Panc1 (cell line): ENCODE measurements around the gene CBX8. TPM values are rescaled to one million over a fixed set of nuclear protein-coding genes. Genes with fewer than 3 reads are reported as not detected.
A peak's percentile ranks its signal among the peaks of the same experiment; 100 is the strongest.

Source experiments
- ATAC-seq: fragments of 200-7000 bp; cut with Tn5 transposase; 2 replicates; pipeline ENCODE4 v1.9.1; 2020; ENCODE audit warnings: mild to moderate bottlenecking, moderate library complexity
- BruUV-seq: library from RNA; stranded (reverse); fragments of 400-500 nt; replicated peaks from 2 replicates; lab custom pipeline; 2021; lab: Mats Ljungman, UMichigan
- CTCF ChIA-PET: fragments of 300-600 bp; sonication (Branson Sonifier 250); formaldehyde crosslinking; loops from one replicate; lab custom pipeline; 2022; ENCODE audit warnings: antibody characterized with exemption; lab: Charles Lee
- POLR2A ChIA-PET: fragments of 300-600 bp; sonication (Branson Sonifier 250); formaldehyde crosslinking; loops from one replicate; lab custom pipeline; 2022; ENCODE audit warnings: antibody characterized with exemption; lab: Charles Lee
- DNase-seq: peaks from one replicate; pipeline ENCODE4 v3.0.0-alpha.2; 2010; ENCODE audit warnings: low read depth, low spot score
- H3K27ac ChIP-seq: 2 replicates; pipeline ENCODE4 v1.5.1; 2011; ENCODE audit warnings: mild to moderate bottlenecking, low read length, inconsistent platforms
- H3K27me3 ChIP-seq: fragments of 200-500 bp; sonication (Bioruptor generic); 2 replicates; pipeline ENCODE4 v1.6.0; 2014; ENCODE audit warnings: low read length, inconsistent platforms; ENCODE audit not compliant: control insufficient read depth, insufficient read depth
- H3K36me3 ChIP-seq: fragments of 200-500 bp; sonication (Bioruptor generic); 2 replicates; pipeline ENCODE4 v1.5.1; 2014; ENCODE audit warnings: inconsistent platforms, mild to moderate bottlenecking, low read length, moderate library complexity; ENCODE audit not compliant: control insufficient read depth, insufficient read depth
- H3K4me1 ChIP-seq: 2 replicates; pipeline ENCODE4 v1.5.1; 2011; ENCODE audit warnings: inconsistent platforms, mild to moderate bottlenecking, low read length, moderate library complexity; ENCODE audit not compliant: control insufficient read depth, insufficient read depth
- H3K4me3 ChIP-seq, 2 experiments: 2 replicates each; pipeline ENCODE4 v1.5.1; 2011 to 2012; ENCODE audit warnings: low read depth in 2 of 2, low read length in 2 of 2, mild to moderate bottlenecking in 2 of 2, inconsistent platforms in 1 of 2, moderate library complexity in 1 of 2
- H3K9me3 ChIP-seq: fragments of 200-500 bp; sonication (Bioruptor generic); 2 replicates; pipeline ENCODE4 v1.5.1; 2014; ENCODE audit warnings: low read depth, mild to moderate bottlenecking, inconsistent platforms, low read length, moderate library complexity; ENCODE audit not compliant: control insufficient read depth, insufficient read depth
- CTCF ChIP-seq: fragments of 450-650 bp; IDR thresholded peaks from 2 replicates; pipeline ENCODE4 v1.5.1; 2017; ENCODE audit warnings: mild to moderate bottlenecking
- POLR2AphosphoS5 ChIP-seq: IDR thresholded peaks from 2 replicates; pipeline ENCODE4 v1.6.1; 2012; ENCODE audit warnings: mild to moderate bottlenecking, low read depth, low read length, moderate library complexity
- REST ChIP-seq, 2 experiments: IDR thresholded peaks; 2 replicates each; pipeline ENCODE4 v1.6.1; 2011 to 2012; ENCODE audit warnings: low read depth in 2 of 2, control low read depth in 1 of 2, low read length in 1 of 2, mild to moderate bottlenecking in 1 of 2, moderate library complexity in 1 of 2; ENCODE audit not compliant: insufficient read depth in 1 of 2
- SIN3A ChIP-seq: IDR thresholded peaks from 2 replicates; pipeline ENCODE4 v1.6.1; 2012; ENCODE audit warnings: low read depth, mild to moderate bottlenecking, low read length, moderate library complexity, borderline replicate concordance; ENCODE audit not compliant: insufficient read depth
- TCF7L2 ChIP-seq: IDR thresholded peaks from 2 replicates; pipeline ENCODE4 v1.6.1; 2011; ENCODE audit warnings: mild to moderate bottlenecking, low read depth, low read length, inconsistent platforms
- in situ Hi-C: cut with HindIII; loops from 2 replicates; pipeline ENCODE4 v1.10.0; 2016; ENCODE audit warnings: low sequenced_read_pairs, low pct_unique_long_range_greater_than_20kb
- intact Hi-C: fragments of 100-400 bp; cut with micrococcal nuclease; formaldehyde crosslinking; loops from one replicate; pipeline ENCODE4 v1.10.0; 2022; ENCODE audit not compliant: unreplicated experiment
- total RNA-seq: library from RNA; stranded (reverse); gene quantifications from one replicate; pipeline ENCODE4 v1.2.1, GENCODE V29; 2021; ENCODE audit not compliant: unreplicated experiment

The CBX8 gene
- total RNA-seq, 1 experiment from 2014 or later, result 15.3 TPM

GRCh38 chr17:79788989-79789942 is 7.6 kb downstream of the CBX8 start:
- ChIA-PET POLR2A (no interaction called here), CTCF (interaction anchor here (0.6 to 1.0 kb wide), 3 partner anchors 44 to 47 kb away, joined by 3 to 4 read pairs (median 3); no protein-coding TSS in a partner anchor)
- no TSS peak for BruUV-seq
- TF ChIP-seq CTCF (no peak), REST (IDR thresholded peaks at IDR 0.05; ENCODE audit: insufficient read depth in 1 of 2, low read depth in 2 of 2, low read length in 1 of 2) (no peak), TCF7L2 (no peak), SIN3A (no peak), POLR2AphosphoS5 (no peak)
- H3K4me3 ChIP-seq, result no peak overlapping the region; a peak in 1 of 4 replicates
- H3K27ac ChIP-seq, result no peak overlapping the region
- ATAC-seq (peak; percentile 1; the same call in 1 of the 2 replicates), DNase-seq (no peak)
- H3K27me3 ChIP-seq, result no peaks in the 10 kb centered on the region
- no peaks in the 10 kb centered on the region for H3K36me3 ChIP-seq
- in situ Hi-C loops, result loop anchor here (25.0 kb wide), 1 partner anchor 198 kb away; no protein-coding TSS in a partner anchor
- intact Hi-C loops, result no loop called here
- no peaks in the 10 kb centered on the region for H3K9me3 ChIP-seq
- H3K4me1 ChIP-seq, result peaks cover 10% of the 10 kb centered on the region

- POLR2A ChIA-PET, result no interaction called here
- DNase-seq, result no peak
- Histone ChIP-seq H3K27ac (no peak overlapping the region), H3K36me3 (no peaks in the 10 kb centered on the region), H3K9me3 (no peaks in the 10 kb centered on the region), H3K4me1 (peaks cover 3% of the 10 kb centered on the region), H3K27me3 (no peaks in the 10 kb centered on the region), H3K4me3 (no peak overlapping the region)
- no peak for ATAC-seq
- CTCF ChIA-PET, result no interaction called here
- in situ Hi-C loops, result loop anchor here (25.0 kb wide), 1 partner anchor 199 kb away; no protein-coding TSS in a partner anchor
- no TSS peak for BruUV-seq
- intact Hi-C loops, result no loop called here
- no peak for TF ChIP-seq POLR2AphosphoS5
- TF ChIP-seq REST (IDR thresholded peaks at IDR 0.05; ENCODE audit: insufficient read depth in 1 of 2, low read depth in 2 of 2, low read length in 1 of 2), result no peak
- TF ChIP-seq TCF7L2, result no peak
- no peak for TF ChIP-seq CTCF
- no peak for TF ChIP-seq SIN3A
Measured at GRCh38 chr17:79788455-79788854, 8.4 kb downstream of the CBX8 start.
